AG04449 (cell line): ENCODE results near the gene ELL2.

Experiments
- CTCF ChIA-PET: fragments of 350-600 bp; formaldehyde crosslinking; extraction: SDS; loops from one replicate; lab custom pipeline; 2021; ENCODE audit warnings: antibody characterized with exemption; lab: Yijun Ruan, JAX
- POLR2A ChIA-PET: fragments of 400-600, 350-600 bp; formaldehyde crosslinking; extraction: SDS; loops from one replicate; lab custom pipeline; 2020; ENCODE audit warnings: antibody characterized with exemption, inconsistent platforms; lab: Yijun Ruan, JAX
- DNase-seq: peaks from one replicate; pipeline ENCODE4 v3.0.0-alpha.2; 2010; ENCODE audit warnings: low read depth, low spot score
- H3K4me3 ChIP-seq: 2 replicates; pipeline ENCODE4 v1.5.1; 2011; ENCODE audit warnings: low read depth, mild to moderate bottlenecking, control low read depth, low read length
- TF ChIP-seq, protein P1 (sequence below): IDR thresholded peaks from one replicate; pipeline ENCODE4 v1.5.1; 2011; ENCODE audit warnings: mild to moderate bottlenecking, moderate library complexity, low read length, control low read depth, inconsistent platforms; ENCODE audit not compliant: insufficient read depth; ENCODE audit errors: missing control alignments

The ELL2 gene

DNA sequence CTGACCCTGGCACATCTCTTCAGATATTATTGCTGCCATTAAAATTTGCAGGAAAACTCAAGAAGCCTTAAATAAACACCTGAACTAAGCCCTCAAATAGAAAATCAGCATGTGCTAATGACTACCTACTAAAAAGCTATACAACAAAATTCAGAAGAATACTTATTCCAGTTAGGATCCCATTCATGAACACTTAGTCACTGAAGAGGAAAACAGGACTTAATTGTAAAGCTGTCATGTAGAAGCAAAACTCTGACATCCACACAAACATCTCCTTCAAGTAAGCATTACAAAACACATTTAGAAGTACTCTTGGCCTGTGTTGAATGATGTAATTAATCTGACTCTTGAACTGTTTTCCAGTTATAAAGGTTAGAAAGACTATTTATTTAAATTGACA is 19.9 kb downstream of the ELL2 start:
- TF ChIP-seq, protein P1, sequence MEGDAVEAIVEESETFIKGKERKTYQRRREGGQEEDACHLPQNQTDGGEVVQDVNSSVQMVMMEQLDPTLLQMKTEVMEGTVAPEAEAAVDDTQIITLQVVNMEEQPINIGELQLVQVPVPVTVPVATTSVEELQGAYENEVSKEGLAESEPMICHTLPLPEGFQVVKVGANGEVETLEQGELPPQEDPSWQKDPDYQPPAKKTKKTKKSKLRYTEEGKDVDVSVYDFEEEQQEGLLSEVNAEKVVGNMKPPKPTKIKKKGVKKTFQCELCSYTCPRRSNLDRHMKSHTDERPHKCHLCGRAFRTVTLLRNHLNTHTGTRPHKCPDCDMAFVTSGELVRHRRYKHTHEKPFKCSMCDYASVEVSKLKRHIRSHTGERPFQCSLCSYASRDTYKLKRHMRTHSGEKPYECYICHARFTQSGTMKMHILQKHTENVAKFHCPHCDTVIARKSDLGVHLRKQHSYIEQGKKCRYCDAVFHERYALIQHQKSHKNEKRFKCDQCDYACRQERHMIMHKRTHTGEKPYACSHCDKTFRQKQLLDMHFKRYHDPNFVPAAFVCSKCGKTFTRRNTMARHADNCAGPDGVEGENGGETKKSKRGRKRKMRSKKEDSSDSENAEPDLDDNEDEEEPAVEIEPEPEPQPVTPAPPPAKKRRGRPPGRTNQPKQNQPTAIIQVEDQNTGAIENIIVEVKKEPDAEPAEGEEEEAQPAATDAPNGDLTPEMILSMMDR: no peak
- POLR2A ChIA-PET: interaction anchor here (0.7 to 0.9 kb wide), 2 partner anchors 10 to 108 kb away, joined by 3 read pairs; no protein-coding TSS in a partner anchor
- CTCF ChIA-PET: interaction anchor here (0.9 to 1.5 kb wide), 3 partner anchors 8 to 17 kb away, joined by 3 to 5 read pairs (median 4); no protein-coding TSS in a partner anchor
- no peak for DNase-seq
- H3K4me3 ChIP-seq: no peak overlapping the region

DNA sequence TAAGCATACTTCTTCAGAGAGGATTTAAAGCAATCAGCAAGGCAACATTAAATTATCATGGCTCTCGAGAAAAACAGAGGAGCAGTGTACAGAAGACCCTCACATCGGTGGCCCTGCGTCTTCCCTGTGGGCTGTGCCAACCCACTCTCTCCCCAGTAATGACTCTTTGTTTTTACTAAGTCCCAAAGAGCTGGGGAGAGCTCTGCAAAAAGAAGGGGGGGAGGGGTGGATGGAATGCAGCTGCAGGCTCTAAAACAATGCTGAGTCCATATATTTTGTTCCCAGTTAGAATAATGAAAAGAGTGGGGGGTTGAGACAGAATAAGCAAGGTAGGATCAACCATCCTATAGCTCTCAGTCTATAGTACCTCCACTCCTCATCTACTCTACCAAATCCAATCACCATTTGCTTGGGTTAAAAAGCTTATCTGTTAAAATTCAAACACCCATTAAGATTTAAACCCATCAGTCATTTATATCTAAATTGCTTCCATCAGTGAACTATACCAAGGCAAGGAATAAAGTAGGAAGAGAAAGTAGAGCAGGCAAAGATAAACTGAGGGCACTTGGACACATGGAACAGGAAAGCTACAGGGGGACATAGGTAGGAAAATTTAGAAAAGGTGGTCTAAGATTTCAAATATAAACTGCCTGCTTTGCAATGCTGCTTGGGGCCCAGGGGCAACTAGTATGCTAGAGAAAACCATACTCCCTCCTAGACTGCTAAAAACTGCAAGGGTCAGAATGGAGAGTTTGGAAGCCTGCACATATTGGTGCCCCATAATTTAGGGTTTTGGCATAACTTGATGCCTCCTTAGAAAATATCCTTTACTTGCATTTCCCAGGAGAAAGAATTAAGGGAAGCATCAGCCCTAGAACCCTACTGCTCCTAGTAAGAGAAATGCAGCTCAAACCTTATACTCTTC is 20.6 kb downstream of the ELL2 start:
- DNase-seq: no peak

DNA sequence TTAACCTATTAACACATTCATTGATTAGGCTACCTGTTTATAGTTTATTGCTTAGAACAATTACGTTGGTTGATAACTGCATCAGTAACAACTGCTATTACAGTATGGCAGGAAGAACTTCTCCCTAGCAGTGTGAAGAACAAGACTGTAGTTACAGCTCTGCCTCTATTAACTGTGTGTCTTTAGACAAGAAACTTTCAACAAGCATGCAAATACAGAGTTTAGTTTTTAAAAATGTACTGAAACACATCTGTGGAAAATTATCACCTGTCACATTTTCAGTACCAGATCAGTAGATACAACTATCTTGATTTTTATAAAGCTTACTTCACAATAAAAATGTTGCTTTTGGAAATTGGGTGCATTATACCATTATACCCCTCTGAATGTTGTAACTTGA is 22.2 kb downstream of the ELL2 start:
- CTCF ChIA-PET: no interaction called here
- POLR2A ChIA-PET: no interaction called here
- no peak for DNase-seq
- TF ChIP-seq, protein P1: no peak
- no peak overlapping the region for H3K4me3 ChIP-seq

More for the DNA sequence above, 20.6 kb downstream of the ELL2 start:
- ChIA-PET CTCF (interaction anchor here (0.8 to 1.5 kb wide), 5 partner anchors 8 to 397 kb away, joined by 3 to 5 read pairs (median 4); no protein-coding TSS in a partner anchor), POLR2A (interaction anchor here (0.6 kb wide), 1 partner anchor 9 kb away, joined by 3 read pairs; no protein-coding TSS in a partner anchor)
- TF ChIP-seq, protein P1: no peak
- H3K4me3 ChIP-seq: no peak overlapping the region

DNA sequence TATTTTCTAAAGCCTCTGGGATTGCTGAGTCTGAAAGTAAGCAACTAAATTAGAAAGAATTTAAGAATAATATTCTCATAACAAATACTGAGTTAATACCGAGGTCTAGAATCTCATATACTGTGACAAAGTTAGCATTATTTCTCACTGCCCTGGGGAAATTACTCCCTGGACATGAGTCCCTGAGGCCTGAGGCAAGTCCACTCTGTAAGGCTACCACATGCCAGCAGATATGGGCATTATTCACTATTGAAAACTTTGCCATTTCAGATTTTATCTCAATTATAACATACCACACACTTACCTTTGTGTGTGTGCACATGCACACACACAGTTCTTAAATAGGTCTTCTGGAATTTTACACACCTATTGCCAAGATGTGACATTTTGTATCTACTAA is 22.9 kb downstream of the ELL2 start:
- no peak overlapping the region for H3K4me3 ChIP-seq
- TF ChIP-seq, protein P1: no peak
- ChIA-PET POLR2A (no interaction called here), CTCF (no interaction called here)
- no peak for DNase-seq

DNA sequence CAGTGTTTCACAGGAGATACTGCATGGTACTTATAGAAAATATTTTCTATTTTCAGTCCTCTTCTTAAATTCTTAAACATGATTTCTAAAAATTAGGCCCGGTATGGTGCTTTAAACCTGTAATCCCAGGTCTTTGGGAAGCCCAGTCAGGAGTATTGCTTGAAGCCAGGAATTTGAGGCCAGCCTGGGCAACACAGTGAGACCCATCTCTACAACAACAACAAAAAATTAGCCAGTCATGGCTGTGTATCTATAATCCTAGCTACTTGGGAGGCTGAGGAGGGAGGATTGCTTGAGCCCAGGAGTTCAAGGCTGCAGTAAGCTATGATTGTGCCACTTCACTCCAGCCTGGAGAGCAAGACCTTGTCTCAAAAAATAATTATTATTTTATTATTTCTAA is 23.3 kb downstream of the ELL2 start:
- H3K4me3 ChIP-seq: no peak overlapping the region
- TF ChIP-seq, protein P1: no peak
- CTCF ChIA-PET: no interaction called here
- POLR2A ChIA-PET: no interaction called here
- no peak for DNase-seq

DNA sequence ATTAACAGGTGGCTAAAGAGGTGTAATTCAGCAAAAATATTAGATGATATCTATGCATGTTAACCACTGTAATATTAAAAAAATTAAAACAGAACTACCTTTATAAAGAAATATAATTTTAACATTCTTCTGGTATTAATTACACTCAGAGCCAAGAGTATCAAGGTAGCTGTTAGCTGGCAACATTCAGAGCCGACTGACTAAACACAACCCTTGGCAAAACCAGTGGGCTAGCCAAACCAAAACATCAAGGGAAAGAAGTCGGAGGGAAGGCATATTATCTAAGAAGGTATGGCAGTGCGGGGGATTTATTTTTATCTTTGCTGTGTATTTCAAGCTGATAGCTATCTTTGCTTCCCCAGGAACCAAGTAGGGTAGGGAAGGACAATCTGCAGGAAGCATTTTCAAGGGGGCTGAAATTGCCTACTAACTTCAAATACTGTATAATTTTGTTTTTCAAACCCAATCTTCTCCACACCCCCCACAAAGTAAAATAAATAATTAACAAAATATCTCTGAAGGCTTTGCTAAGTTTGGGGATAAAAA is 24.0 kb downstream of the ELL2 start:
- CTCF ChIA-PET: no interaction called here
- POLR2A ChIA-PET: no interaction called here
- no peak overlapping the region for H3K4me3 ChIP-seq
- TF ChIP-seq, protein P1: no peak
- DNase-seq: no peak
